Activated naive CD8-positive, alpha-beta T cell treated with anti-CD3 and anti-CD28 coated beads for 36 hours (primary cell): ENCODE results near the gene NIPA2. TPM values are rescaled to one million over a fixed set of nuclear protein-coding genes. Genes with fewer than 3 reads are reported as not detected.

Experiments used
- DNase-seq: peaks from one replicate; pipeline ENCODE4 v3.0.0; 2021
- H3K27ac Mint-ChIP-seq: one replicate; pipeline ENCODE4 v1.8.0; 2022; ENCODE audit warnings: mild to moderate bottlenecking, moderate library complexity, mixed read lengths
- H3K27me3 Mint-ChIP-seq: one replicate; pipeline ENCODE4 v1.8.0; 2022; ENCODE audit warnings: mild to moderate bottlenecking, mixed read lengths
- H3K36me3 Mint-ChIP-seq: one replicate; pipeline ENCODE4 v1.8.0; 2021; ENCODE audit warnings: mild to moderate bottlenecking, mixed read lengths
- H3K4me1 Mint-ChIP-seq: one replicate; pipeline ENCODE4 v1.8.0; 2021; ENCODE audit warnings: mixed read lengths
- H3K4me3 Mint-ChIP-seq: one replicate; pipeline ENCODE4 v1.8.0; 2022; ENCODE audit warnings: mild to moderate bottlenecking, moderate library complexity, mixed read lengths
- H3K9me3 Mint-ChIP-seq: one replicate; pipeline ENCODE4 v1.8.0; 2022; ENCODE audit warnings: mixed read lengths
- total RNA-seq, 2 experiments: library from RNA; stranded (reverse); gene quantifications; one replicate each; pipeline ENCODE4 v1.2.3, GENCODE V29; 2021

NIPA2 gene
- total RNA-seq, 2 experiments from 2014 or later: 96.7 to 97.8 TPM

- Mint-ChIP-seq H3K4me3 (no peak overlapping the region), H3K27ac (no peak overlapping the region), H3K4me1 (peaks cover 12% of the 10 kb centered on the region), H3K36me3 (peaks cover 2% of the 10 kb centered on the region), H3K9me3 (no peaks in the 10 kb centered on the region), H3K27me3 (no peaks in the 10 kb centered on the region)
- DNase-seq: no peak
These were observed 26.8 kb upstream of the NIPA2 start for GRCh38 chr15:22811640-22812039.

DNA sequence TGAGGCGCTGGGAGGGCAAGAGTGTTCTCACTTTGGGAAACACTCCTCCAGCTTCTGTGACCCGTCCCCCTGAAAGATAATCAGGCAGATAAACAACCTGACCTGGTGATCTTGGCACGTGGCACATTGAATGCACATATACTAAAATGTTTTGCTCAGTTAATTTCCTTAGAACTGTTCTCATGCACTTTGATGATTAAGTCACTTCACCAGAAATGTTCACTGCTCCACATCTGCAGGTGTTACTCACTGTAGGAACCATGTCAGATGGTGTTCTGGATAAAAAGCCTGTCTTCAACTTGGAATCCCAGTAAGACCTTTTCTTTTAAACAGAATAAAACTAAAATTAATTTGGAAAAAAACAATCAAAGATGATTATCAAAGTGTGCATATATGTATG is 24.6 kb upstream of the NIPA2 start:
- Mint-ChIP-seq H3K27me3 (no peaks in the 10 kb centered on the region), H3K27ac (no peak overlapping the region), H3K36me3 (peaks cover 2% of the 10 kb centered on the region), H3K4me3 (no peak overlapping the region), H3K9me3 (no peaks in the 10 kb centered on the region), H3K4me1 (peaks cover 14% of the 10 kb centered on the region)
- DNase-seq: no peak

DNA sequence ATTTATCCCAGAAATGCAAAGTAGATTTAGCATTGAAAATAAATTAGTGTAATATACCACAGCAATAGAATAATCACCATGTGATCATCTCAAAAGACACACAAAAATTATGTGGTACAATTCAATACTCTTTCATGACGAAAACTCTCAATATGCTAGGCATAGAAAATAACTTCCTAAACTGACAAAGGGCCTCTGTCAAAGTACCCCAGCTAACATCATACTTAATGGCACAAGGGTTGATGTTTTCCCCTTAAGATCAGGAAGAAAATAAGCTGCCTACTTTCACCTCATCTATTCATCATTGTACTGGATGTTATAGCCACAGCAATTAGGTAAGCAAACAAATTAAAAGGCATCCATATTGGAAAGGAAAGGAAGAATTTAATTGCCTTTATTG is 22.7 kb upstream of the NIPA2 start:
- DNase-seq: no peak
- Mint-ChIP-seq H3K9me3 (no peaks in the 10 kb centered on the region), H3K27ac (no peak overlapping the region), H3K4me1 (peaks cover 3% of the 10 kb centered on the region), H3K4me3 (no peak overlapping the region), H3K36me3 (peaks cover 2% of the 10 kb centered on the region), H3K27me3 (no peaks in the 10 kb centered on the region)

GRCh38 chr15:22819651-22820050 is 18.8 kb upstream of the NIPA2 start:
- Mint-ChIP-seq H3K4me3 (no peak overlapping the region), H3K4me1 (peaks cover 2% of the 10 kb centered on the region), H3K36me3 (no peaks in the 10 kb centered on the region), H3K27ac (no peak overlapping the region), H3K27me3 (no peaks in the 10 kb centered on the region), H3K9me3 (no peaks in the 10 kb centered on the region)
- no peak for DNase-seq

DNA sequence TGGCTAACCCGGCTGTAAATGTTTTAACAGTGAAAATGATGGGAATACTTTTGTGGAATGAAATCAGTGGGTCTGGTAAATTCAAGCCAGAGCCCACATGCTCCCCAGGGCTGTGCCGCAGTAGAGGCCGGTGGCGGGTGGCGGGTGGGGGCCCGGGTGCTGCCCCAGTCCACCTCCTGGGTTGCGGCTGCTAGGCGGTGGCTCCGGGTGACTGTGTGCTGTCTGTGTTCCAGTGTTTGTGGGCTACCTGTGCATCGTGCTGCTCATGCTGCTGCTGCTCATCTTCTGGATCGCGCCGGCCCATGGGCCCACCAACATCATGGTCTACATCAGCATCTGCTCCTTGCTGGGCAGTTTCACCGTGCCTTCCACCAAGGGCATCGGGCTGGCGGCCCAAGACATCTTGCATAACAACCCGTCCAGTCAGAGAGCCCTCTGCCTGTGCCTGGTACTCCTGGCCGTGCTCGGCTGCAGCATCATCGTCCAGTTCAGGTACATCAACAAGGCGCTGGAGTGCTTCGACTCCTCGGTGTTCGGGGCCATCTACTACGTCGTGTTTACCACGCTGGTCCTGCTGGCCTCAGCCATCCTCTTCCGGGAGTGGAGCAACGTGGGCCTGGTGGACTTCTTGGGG is 14.9 kb upstream of the NIPA2 start:
- no peak overlapping the region for H3K27ac Mint-ChIP-seq
- no peak for DNase-seq
- no peaks in the 10 kb centered on the region for H3K4me1 Mint-ChIP-seq
- H3K4me3 Mint-ChIP-seq: no peak overlapping the region
- H3K9me3 Mint-ChIP-seq: no peaks in the 10 kb centered on the region
- H3K36me3 Mint-ChIP-seq: no peaks in the 10 kb centered on the region
- no peaks in the 10 kb centered on the region for H3K27me3 Mint-ChIP-seq

GRCh38 chr15:22827125-22827524 is 11.3 kb upstream of the NIPA2 start:
- no peaks in the 10 kb centered on the region for H3K4me1 Mint-ChIP-seq
- H3K4me3 Mint-ChIP-seq: no peak overlapping the region
- DNase-seq: no peak
- H3K36me3 Mint-ChIP-seq: no peaks in the 10 kb centered on the region
- H3K27me3 Mint-ChIP-seq: no peaks in the 10 kb centered on the region
- H3K27ac Mint-ChIP-seq: no peak overlapping the region
- H3K9me3 Mint-ChIP-seq: no peaks in the 10 kb centered on the region

DNA sequence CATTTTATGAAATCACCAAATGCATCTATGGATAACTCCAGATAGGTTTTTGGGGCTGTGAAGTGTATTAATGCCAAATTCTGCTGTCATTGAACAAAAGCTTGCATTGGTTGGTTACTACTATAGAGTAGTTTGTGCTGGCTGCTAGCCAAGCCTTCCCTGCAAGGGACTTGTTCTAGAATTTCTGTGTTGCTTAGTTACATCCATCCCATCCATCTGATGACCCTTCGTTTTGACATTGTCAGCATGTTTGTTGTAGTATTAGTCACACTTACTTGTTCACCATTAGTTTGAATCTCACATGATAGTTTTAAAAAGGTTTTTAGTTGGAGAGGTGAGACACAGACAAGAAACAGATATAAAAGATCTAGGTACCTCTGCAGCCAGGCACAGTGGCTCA is 7.0 kb upstream of the NIPA2 start:
- H3K27ac Mint-ChIP-seq: no peak overlapping the region
- H3K36me3 Mint-ChIP-seq: no peaks in the 10 kb centered on the region
- DNase-seq: no peak
- H3K4me3 Mint-ChIP-seq: no peak overlapping the region
- peaks cover 1% of the 10 kb centered on the region for H3K9me3 Mint-ChIP-seq
- no peaks in the 10 kb centered on the region for H3K4me1 Mint-ChIP-seq
- no peaks in the 10 kb centered on the region for H3K27me3 Mint-ChIP-seq

DNA sequence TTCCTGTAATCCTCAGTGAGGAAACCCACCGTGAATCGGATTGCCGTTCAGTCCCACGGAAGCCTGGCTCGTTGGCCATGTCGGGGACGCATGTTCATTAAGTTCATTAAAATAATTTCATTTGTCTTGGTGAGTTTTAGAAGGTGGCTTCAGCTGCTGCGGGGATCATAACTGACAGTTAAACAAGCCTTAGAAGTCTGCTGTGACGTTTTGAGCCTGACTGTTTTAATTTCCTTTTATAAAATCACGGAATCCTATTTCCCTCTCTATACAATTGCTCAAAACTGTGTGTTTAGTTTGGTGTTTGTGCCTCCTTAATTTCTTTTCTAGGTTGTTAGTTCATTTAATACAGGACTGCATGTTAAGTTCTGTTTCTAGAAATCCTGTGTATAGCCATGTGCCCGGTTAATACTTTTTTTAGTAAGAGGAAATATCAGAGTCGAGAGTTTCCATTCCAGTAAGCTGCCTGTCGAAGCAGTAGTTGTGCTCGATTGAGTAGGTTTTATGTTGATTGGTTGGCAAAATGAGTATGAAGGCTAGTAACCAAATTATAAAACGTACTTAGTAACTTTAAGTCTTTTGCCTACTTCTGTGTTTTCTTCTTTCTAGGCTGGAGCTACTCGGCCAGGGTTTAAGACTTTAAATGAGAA is 705 bp downstream of the NIPA2 start:
- Mint-ChIP-seq H3K27ac (peak overlapping the region; percentile 97), H3K36me3 (peaks cover 14% of the 10 kb centered on the region), H3K9me3 (no peaks in the 10 kb centered on the region), H3K27me3 (no peaks in the 10 kb centered on the region), H3K4me1 (peaks cover 28% of the 10 kb centered on the region), H3K4me3 (peak overlapping the region; percentile 94)
- no peak for DNase-seq

- Mint-ChIP-seq H3K9me3 (no peaks in the 10 kb centered on the region), H3K27me3 (no peaks in the 10 kb centered on the region), H3K36me3 (peaks cover 30% of the 10 kb centered on the region), H3K4me1 (peaks cover 43% of the 10 kb centered on the region), H3K27ac (no peak overlapping the region), H3K4me3 (no peak overlapping the region)
- DNase-seq: no peak
These were observed 6.2 kb downstream of the NIPA2 start for GRCh38 chr15:22844421-22845288.

GRCh38 chr15:22845289-22845900 is 6.9 kb downstream of the NIPA2 start:
- no peak overlapping the region for H3K4me3 Mint-ChIP-seq
- no peaks in the 10 kb centered on the region for H3K9me3 Mint-ChIP-seq
- DNase-seq: no peak
- peaks cover 25% of the 10 kb centered on the region for H3K36me3 Mint-ChIP-seq
- H3K27me3 Mint-ChIP-seq: no peaks in the 10 kb centered on the region
- no peak overlapping the region for H3K27ac Mint-ChIP-seq
- H3K4me1 Mint-ChIP-seq: peaks cover 43% of the 10 kb centered on the region

DNA sequence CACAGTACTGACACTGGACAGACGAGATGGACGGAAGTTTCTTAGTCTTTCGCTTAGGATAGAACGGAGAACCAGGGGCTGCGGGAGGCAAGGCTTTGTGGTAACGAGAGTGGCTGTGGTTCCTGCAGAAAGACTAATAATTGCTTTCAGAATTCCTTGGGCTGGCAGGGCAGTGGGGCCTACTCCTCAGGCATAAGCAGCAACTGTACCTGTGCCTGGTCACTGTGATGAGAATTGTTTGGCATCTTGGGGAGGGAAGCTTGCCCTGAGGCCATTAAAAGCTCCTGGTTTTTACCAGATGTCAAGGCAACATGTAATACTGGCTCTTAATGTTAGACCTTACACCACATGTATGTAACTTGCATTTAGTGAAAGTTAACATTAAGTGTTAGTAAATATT is 7.6 kb downstream of the NIPA2 start:
- H3K27me3 Mint-ChIP-seq: no peaks in the 10 kb centered on the region
- no peak overlapping the region for H3K27ac Mint-ChIP-seq
- no peak for DNase-seq
- H3K9me3 Mint-ChIP-seq: no peaks in the 10 kb centered on the region
- H3K4me3 Mint-ChIP-seq: no peak overlapping the region
- H3K4me1 Mint-ChIP-seq: peaks cover 42% of the 10 kb centered on the region
- peaks cover 22% of the 10 kb centered on the region for H3K36me3 Mint-ChIP-seq

DNA sequence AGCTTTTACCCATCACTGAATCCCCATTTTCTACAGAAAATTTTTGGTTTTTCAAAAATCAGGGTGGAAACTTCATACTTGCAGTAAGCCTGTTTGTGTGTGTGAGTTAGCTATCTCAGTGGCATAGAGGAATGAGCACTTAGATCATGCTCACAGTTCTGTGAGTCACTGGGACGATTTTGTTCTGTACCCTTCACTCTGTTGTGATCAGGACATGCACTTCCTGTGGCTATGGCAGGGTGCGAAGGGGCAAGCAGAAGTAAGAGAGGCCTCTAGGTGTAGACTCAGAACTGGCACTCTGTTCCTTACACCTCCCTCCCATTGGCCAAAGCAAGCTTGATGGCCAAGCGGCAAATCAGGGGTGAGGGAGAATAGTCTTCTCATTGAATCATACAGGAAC is 11.6 kb downstream of the NIPA2 start:
- peaks cover 22% of the 10 kb centered on the region for H3K36me3 Mint-ChIP-seq
- peaks cover 20% of the 10 kb centered on the region for H3K4me1 Mint-ChIP-seq
- H3K27me3 Mint-ChIP-seq: no peaks in the 10 kb centered on the region
- DNase-seq: no peak
- no peak overlapping the region for H3K4me3 Mint-ChIP-seq
- H3K27ac Mint-ChIP-seq: peak overlapping the region; percentile 25
- no peaks in the 10 kb centered on the region for H3K9me3 Mint-ChIP-seq

DNA sequence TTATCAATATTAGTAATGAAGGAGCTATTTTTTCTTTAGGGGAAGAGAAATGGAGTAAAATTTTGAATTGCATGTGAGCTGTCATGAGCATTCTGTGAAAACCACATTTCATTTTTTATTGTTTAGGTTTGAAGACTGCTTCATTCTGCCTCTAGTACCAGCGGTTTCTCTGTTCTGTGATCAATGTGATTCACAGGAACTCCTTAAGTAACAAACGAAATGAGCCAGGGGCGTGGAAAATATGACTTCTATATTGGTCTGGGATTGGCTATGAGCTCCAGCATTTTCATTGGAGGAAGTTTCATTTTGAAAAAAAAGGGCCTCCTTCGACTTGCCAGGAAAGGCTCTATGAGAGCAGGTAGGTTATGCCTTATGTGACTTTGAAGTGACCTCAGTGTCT is 13.0 kb downstream of the NIPA2 start:
- DNase-seq: no peak
- H3K27ac Mint-ChIP-seq: no peak overlapping the region
- H3K4me1 Mint-ChIP-seq: peaks cover 16% of the 10 kb centered on the region
- H3K27me3 Mint-ChIP-seq: no peaks in the 10 kb centered on the region
- H3K9me3 Mint-ChIP-seq: no peaks in the 10 kb centered on the region
- peaks cover 27% of the 10 kb centered on the region for H3K36me3 Mint-ChIP-seq
- H3K4me3 Mint-ChIP-seq: no peak overlapping the region

- no peaks in the 10 kb centered on the region for H3K9me3 Mint-ChIP-seq
- peaks cover 6% of the 10 kb centered on the region for H3K4me1 Mint-ChIP-seq
- no peak overlapping the region for H3K27ac Mint-ChIP-seq
- no peaks in the 10 kb centered on the region for H3K27me3 Mint-ChIP-seq
- H3K36me3 Mint-ChIP-seq: peaks cover 34% of the 10 kb centered on the region
- no peak overlapping the region for H3K4me3 Mint-ChIP-seq
- DNase-seq: no peak
These were observed 17.3 kb downstream of the NIPA2 start for GRCh38 chr15:22855791-22856190.

DNA sequence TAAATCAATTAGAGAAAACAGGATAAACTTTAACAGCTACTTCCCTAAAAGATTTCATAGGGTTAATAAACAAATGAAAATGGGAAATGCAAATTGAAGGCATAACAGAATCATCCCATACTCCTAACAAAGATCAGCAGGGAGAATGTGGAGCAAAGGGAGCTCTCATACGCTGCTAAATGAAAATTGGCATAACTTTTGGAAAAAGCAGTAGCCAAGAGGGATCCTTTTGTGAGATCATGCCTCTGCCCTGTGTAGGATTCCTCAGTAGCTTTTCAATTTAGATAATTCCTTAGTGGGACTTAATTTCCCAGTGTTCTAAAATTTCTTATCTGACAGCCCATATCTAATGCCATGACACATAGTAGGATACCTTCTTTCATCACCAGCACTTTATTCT is 18.2 kb downstream of the NIPA2 start:
- Mint-ChIP-seq H3K4me1 (peaks cover 2% of the 10 kb centered on the region), H3K36me3 (peaks cover 40% of the 10 kb centered on the region), H3K27ac (no peak overlapping the region), H3K27me3 (no peaks in the 10 kb centered on the region), H3K9me3 (no peaks in the 10 kb centered on the region), H3K4me3 (no peak overlapping the region)
- no peak for DNase-seq
